HG03442 (cell line): Measurements from ENCODE around the gene NAB2.
"Not testable (repeated sequence)": the region's sequence is repeated elsewhere in the genome, so short reads cannot be mapped to it uniquely, and the experiment has no call there.

Source experiments
- ATAC-seq: cut with Tn5 transposase; IDR thresholded peaks from one replicate; pipeline ENCODE4 v1.9.1; 2021; ENCODE audit warnings: mild to moderate bottlenecking, moderate library complexity; ENCODE audit not compliant: unreplicated experiment

NAB2 gene, protein sequence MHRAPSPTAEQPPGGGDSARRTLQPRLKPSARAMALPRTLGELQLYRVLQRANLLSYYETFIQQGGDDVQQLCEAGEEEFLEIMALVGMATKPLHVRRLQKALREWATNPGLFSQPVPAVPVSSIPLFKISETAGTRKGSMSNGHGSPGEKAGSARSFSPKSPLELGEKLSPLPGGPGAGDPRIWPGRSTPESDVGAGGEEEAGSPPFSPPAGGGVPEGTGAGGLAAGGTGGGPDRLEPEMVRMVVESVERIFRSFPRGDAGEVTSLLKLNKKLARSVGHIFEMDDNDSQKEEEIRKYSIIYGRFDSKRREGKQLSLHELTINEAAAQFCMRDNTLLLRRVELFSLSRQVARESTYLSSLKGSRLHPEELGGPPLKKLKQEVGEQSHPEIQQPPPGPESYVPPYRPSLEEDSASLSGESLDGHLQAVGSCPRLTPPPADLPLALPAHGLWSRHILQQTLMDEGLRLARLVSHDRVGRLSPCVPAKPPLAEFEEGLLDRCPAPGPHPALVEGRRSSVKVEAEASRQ

DNA sequence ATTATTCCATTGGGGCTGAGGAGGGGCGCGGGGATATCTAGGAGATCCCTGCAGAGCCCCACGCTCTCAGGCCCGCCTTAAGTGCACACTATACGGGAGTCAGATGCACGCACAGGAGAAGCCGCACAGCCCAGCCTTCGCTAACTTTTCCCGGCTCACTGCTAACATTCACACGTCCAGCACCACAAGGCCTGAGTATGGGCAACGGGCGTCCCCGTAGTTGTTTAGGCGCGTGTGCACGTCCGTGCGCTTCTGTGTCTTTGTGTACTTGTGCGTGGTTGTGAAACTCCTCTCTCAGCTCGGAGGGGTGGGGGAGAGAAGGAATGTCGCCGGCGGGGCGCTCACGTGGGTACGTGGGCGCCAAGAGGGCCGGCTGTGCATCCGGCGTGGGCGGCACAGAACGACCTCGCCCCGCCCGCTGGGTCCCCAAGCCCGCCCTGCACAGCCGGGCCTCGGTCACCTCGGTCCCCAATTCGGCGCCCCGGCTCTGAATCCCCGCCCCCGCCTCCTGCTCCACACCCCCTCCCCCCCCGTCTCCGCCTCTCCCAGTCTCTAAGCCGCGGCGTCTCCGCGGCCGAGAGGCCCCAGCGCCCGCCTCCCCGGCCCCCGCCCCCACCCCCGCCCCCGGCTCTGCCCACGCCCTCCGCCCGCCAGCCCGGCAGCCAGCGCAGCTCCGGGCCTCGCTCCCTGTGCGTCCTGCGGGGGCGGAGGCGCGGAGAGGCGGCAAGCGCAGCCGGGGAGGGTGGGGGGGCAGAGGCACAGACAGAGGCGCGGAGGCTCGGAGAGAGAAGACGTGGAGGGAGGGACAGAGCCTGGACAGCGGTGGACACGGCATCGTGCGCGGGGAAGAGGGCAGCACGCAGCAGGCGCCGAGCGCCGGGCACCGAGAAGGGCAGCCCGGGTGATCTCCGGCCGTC lies at the start of gene NAB2:
NAB2 (plus strand) TSS at position 761 of the 917 bp plus-strand sequence. CDS start 158 bp downstream, outside the sequence.
- peak; percentile 40 for ATAC-seq

DNA sequence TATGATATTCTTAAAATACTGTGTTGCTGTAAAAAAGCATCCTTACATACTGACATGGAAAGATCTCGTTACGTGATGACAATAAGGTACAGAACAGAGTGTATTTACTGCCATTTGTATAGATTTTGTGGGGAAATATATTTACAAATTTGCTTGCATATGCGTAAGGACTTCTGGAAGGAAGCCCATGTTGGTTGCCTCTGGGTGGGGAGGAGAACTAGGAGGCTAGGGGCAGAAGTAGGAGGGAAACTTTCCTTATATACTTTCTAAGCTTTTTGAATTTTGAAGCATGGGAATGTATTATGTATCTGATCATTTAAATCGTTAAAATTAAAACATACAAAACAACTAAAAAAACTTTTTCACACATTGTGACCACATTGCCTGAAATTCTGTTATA lies 48.7 kb upstream of the NAB2 start:
- ATAC-seq = no peak

DNA sequence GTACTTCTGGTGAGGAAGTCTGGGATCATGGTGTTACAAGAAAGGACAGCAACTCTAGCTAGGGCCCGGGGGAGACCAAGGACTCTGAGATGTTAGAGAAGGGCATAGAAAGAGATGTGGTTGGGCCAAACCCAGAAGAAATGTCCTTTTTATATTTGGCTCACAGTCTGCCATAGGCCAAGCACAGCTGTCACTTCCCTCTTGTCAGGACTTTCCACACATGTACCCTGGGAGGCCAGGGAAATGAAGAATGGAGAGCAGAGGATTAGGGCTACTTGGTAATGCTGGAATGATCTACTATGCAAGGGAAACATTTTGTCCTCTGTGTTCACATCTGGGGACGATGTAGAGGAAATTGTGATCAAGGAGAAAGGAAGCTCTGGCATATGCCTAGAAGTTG lies 48.2 kb upstream of the NAB2 start:
- no peak for ATAC-seq

DNA sequence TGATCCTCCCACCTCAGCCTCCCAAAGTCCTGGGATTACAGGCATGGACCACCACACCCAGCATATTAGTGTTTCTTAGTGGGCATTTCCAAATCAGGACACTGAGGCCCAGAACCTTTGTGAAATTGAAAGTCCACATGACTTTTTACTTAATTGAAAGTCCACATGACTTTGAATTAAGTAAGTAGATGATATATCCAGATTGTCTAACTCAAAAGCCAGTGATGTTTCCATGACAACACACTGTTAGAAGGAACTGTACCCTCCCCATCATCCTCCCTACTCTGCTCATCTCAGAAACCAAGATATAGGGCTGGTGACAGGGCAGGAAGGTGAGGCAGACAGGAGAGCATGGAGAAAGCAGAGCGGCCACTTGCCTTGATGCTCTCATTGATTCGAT lies 46.2 kb upstream of the NAB2 start:
- ATAC-seq = no peak

DNA sequence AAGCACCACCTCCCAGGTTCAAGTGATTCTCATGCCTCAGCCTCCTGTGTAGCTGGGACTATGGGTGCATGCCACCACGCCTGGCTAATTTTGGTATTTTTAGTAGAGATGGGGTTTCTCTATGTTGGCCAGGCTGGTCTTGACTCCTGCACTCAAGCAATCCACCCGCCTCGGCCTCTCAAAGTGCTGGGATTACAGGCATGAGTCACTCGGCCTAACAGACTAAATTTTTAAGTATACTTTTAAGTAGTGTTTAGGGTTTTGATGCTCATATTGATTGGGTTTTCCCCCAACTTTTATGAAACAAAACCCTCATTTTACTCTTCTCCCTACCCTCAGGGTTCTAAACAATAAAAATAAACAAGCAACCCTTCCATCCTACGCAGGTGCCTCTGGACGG lies 44.4 kb upstream of the NAB2 start:
- ATAC-seq = no peak

DNA sequence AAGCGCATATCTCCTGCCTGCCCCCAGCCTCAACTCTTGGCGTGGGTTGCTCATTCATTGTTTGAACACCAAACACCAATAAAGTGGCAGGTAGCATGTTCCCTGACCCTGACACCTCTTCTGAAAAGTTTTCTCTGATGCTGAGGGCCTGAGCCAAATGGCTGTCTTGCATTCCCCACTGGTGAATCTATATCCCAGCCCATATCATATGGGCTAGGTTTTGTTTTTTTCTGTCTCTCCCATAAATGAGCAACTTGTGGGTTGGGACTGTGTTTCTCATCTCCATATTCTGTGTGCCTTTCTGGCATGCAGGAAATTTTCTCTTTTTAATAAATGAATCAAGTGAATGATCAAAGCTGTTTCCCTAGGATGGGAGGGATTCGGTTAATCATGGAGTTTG lies 44.0 kb upstream of the NAB2 start:
- no peak for ATAC-seq

DNA sequence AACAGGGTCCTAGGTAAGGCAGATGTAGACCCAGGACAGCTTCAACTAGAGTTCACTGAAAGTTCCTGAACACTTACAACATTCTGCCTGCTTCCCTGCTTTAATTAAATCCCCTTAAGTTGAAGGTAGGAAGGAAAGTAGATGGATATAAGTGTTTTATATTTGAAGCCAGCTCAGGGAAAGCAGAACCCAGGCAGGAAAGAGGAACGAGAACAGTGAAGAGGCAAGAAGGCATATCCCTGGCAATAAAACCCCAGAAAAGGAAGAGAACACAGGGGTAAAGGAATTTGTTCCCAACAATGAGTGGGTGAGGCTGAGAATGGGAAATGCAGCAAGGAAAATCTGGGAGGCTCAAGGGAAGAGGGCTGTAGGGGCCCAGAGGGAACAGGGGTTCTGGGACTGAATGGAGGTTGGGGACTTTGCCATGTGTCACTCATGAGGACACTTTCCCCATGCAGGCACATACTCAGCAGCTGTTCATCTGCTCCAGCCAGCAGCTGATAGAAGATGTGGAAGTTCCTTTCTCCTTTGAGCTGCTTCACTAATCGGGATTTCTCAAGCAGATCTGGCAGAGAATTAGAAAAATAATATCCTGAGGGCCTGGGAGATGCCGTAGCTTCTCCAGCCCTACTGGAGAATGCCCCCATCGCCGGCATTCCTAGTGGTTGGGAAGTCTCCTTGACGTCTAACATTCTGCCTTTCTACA lies 42.7 kb upstream of the NAB2 start:
- ATAC-seq = no peak

DNA sequence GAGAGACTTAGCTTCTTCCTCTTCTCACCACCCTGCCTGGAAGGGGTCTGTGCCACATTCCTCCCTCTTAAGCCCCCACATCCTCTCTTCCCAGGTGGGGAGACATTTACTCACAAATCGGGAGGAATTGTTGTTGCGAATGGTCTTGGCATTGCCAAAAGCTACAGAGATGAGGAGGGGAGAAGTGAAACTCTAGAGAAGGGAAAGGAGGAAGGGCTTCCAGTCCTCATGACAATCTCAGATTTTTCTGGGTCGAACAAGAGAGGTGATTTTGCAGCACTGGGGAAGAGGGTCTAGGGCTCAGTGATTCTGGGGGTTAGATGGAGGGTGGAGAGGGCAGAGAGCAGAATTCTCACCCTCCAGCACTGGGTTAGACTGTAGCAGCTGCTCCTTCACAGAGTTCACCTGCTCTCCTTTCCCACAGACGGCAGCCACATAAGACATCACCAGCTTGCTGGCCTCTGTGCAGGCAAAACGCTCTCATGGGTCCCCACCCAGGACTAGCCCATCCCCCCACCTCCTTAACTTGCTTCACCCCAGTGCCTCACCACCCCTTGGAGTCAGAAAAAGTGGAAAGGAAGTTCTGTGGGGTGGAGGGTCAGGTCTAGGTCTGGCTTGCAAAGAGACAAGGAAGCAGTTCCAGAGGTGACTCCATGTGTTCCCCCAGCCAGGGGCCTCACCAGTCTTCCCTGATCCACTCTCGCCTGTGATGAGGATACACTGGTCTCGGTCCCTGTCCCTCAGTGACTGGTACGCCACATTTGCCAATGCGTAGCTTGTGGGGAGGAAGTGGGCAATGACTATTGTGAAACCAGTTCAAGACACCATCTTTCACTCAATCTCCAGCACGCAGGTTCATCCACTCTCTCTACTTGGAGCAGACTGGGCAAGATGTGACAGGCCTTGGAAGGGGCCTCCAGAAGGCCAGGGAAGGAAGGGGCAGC lies 41.7 kb upstream of the NAB2 start:
- ATAC-seq = no peak

DNA sequence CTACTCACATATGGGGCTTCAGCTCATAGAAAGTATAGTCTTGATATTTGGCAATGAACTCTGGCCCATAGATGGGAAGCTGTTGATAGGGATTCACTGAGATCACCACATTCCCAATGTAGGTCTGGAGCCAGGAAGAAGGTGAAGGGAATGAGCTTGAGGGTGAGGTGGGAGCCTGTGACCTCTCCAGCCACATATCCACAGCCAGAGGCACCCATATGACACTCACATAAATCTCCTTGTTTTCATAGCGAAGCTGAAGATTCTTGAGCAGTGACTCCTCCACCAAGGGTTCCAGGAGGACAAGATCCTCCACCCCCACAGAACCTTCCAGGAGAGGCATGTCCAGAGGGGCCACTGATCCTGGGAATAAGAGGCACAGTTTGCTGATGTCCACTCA lies 40.9 kb upstream of the NAB2 start:
- ATAC-seq = no peak

DNA sequence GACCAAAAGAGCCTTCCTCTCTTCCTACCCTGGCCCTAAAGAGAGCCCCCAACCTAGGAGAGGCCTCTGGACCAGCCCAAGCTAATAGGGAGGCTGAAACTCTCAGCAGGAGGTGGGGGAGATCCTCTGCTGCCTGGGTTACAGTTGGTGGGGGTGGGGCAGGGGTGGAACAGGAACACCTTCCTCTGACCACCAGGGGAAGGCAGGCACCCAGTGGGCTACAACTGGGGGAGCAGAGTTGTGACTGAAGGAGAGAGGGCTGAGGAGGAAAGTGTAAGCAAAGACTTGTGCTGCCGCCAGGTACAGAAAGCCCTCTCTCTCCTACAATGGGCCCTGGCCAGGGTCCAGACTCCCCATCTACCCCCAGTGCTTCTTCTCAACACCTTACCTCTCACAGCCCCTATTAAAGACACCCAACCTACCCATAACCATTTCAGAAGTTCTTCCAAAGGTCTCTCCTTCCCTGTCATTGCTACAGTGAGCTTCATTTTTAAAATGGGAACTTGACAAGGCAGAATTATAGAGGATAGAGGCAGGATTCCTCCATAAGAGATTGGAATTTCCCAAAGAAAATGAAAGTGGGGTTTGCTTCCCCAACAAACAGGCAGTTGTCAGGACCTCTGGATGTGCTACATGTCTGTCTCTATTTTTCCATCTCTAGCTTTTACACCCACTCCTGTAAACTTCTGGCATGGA lies 40.3 kb upstream of the NAB2 start:
- ATAC-seq = no peak

DNA sequence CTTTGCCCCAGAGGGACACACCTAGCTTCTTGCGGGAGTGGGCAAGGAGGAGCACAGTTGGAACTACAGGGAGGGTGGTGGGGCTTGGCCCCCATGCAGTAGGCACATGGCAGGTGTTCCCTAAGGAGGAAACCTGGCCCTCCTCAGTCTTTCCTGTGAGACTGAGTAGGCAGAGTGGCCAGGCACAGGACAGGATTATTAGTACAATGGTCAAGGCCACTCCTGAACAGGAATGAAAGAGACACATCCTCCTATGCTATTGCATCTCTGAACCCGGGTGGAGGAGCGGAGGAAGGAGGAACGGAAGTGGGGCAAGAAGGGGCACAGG lies 39.8 kb upstream of the NAB2 start:
- no peak for ATAC-seq

DNA sequence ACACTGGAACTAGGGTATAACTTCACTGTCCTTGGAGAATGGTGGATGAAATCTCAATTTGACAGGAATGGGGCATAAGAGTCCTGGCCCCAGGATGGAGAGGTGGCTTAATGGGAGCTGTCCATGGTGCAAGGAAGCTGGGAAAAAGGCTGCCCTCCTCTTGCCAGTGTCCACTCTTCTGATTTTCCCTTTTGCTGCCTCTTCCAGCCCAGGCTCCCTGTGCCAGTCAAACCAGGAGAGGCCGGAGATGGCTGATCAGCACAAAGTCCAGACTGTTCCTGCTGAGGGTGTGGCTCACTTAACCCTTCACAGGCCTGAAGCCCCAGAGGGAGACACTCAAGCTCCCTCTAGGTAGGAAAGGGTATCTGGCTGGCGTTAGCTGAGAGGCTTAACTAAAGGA lies 39.0 kb upstream of the NAB2 start, which contains the start of gene MYO1A:
MYO1A (minus strand) TSS at position 240 of the 400 bp plus-strand sequence. CDS start 1,806 bp downstream, outside the sequence.
- ATAC-seq = no peak

DNA sequence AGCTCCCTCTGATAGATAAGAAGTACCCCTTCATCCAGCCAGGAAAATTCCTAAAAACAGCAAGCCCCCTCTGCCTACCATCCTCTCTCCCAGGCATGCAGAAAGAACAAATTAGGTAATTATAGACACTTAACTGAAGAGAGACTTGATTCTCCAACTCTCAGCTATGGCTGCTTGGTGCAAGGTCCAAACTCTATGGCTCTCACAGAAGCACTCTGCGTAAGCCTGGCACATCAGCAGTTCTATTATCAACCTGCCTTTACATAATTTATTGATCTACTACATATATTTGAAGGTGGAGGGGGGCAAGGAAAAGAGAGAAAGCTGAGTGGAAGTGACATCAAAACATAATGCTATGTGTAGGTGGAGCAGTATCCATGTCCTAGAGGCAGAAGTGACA lies 37.9 kb upstream of the NAB2 start:
- ATAC-seq = no peak

DNA sequence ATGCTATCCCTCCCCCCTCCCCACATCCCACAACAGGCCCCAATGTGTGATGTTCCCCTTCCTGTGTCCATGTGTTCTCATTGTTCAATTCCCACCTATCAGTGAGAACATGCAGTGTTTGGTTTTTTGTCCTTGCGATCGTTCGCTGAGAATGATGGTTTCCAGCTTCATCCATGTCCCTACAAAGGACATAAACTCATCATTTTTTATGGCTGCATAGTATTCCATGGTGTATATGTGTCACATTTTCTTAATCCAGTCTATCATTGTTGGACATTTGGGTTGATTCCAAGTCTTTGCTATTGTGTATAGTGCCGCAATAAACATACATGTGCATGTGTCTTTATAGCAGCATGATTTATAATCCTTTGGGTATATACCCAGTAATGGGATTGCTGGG lies 35.8 kb upstream of the NAB2 start:
- ATAC-seq = not testable (repeated sequence)

DNA sequence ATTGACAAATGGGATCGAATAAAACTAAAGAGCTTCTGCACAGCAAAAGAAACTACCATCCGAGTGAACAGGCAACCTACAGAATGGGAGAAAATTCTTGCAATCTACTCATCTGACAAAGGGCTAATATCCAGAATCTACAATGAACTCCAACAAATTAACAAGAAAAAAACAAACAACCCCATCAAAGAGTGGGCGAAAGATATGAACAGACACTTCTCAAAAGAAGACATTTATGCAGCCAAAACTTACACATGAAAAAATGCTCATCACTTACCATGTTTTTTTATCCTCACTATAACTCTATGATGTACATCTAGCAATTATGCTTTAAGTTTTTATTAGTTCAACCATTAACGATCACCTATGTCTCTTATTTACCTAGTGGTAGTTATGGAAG lies 35.0 kb upstream of the NAB2 start:
- ATAC-seq = not testable (repeated sequence)

DNA sequence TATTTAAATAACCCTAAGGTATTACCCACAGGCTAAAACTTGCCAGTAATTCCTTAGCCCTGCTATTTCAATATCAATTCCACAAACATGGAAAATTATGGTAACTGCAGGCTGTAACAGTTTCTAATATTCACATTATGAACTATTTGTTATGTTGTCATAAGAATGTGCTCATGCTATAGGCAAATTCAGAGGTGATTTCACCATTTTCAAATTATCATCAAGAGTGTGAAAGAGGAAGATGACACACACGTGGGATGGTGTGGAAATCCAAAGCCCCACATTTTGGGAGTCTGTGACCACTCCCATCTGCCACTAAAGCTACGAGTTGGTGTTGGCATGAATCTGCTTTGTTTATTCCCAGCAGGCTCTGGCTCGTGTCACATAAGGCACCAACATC lies 33.1 kb upstream of the NAB2 start:
- ATAC-seq = no peak

DNA sequence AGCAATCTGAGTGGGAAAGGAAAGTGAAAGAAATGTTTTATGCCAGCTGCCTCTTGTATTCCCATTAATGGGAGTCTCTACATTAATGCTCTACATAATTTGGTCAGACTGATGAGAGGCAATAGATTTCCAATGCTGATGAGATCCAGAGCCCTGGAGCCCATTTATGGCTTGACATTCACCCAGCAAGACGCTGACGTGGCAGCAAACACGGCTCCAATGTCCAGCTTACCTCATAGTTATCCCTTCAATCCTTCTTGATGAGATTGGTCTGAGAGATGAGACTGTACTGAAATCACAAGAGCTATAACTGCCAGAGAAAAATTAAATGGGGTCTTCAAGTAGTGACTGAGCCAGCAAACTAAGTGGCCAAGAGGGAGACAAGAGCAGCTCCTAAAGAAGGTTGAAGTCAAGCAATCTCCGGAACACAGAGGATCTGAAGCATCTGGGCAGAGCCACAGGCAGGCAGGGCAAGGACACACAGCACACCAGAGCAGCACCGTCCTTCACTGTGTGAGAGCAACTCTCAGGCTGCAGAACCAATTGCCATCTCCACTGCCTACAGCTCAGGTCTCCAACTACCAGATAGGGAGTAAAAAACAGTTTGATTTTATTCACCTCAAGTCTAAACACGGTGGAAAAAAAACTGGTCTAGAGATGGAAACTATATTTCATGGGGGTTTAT lies 31.7 kb upstream of the NAB2 start:
- no peak for ATAC-seq

DNA sequence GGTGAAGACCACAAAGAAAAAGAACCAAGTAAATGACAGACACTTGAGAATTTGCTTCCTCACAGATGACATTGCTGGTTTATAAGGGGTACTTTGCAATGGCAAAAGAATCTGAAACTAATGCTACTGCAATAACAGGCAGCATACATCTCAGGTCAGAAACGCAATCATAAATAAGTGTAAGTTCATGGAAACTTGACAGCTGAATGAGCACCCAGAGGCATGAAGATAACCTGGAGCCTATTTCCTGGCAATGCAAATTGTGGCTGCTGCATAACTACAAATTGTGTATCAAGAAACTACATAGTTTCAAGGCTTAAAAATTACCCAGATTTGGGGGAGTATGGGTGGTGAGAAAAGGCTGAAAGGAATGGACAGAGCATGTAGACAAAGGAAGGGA lies 30.5 kb upstream of the NAB2 start:
- no peak for ATAC-seq
